ENCODE data around the gene ZNF737. TPM values are rescaled to one million over a fixed set of nuclear protein-coding genes. Genes with fewer than 3 reads are reported as not detected.

The ZNF737 gene
- total RNA-seq: 9.6 and 12.6 TPM in 2 replicates

DNA sequence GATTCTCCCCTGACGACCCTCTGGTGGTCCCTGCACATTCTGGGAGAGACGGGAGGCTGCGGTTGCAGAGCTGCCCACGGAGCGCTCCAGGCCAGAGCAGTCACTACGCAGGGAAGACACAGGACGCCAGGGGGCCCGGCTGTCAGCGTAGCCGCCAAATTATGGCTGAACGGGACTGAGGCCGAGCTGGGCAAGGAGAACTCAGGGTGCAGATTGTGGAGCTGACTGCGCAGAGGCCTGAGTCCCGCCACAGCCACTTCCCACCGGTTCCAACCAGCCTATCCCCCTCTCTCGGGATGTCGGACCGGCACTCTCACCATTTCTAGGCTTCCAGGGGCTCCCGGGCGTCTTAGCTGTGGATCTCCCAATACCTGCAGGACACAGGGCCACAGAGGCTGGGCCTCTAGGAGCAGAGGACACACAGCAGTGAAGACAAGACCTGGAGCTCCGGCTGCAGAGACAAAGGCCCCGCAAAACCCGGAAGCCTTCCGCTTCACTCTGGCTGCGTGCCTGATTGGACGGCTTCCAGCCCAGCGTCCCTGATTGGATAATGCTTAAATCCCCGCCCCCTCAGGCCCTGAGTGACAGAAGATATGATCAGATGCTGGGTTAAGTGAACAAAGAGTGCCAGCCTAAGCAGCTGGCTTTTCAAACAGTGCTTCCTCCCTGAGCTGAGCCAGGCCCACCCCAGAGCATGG lies at the start of gene ZNF737:
Gene ZNF737 (minus strand): TSS at position 461 of the 698 bp plus-strand sequence. CDS start 141 bp downstream, at position 320.

Other genes starting within 250 kb of the ZNF737 start
- 13.5 and 14.2 TPM in 2 replicates for gene ZNF626, start 95.8 kb upstream of the ZNF737 start, total RNA-seq
- 6.0 and 6.4 TPM in 2 replicates for gene ZNF66, start 210.5 kb upstream of the ZNF737 start, total RNA-seq

All from thoracic aorta endothelial cell (primary cell).